ENCODE measurements around the gene XPR1. TPM values are rescaled to one million over a fixed set of nuclear protein-coding genes. Genes with fewer than 3 reads are reported as not detected.
A peak's percentile ranks its signal among the peaks of the same experiment; 100 is the strongest.
"Not testable (repeated sequence)": the region's sequence is repeated elsewhere in the genome, so short reads cannot be mapped to it uniquely, and the experiment has no call there.

Gene XPR1
- total RNA-seq, 1 donor from 2014 or later, result 71.8 TPM

- H3K9me3 Mint-ChIP-seq (ENCODE audit: unreplicated experiment), result no peaks in the 10 kb centered on the region
- TF ChIP-seq CTCF (IDR thresholded peaks at IDR 0.05; ENCODE audit: unreplicated experiment), result no peak
- H3K4me3 Mint-ChIP-seq (ENCODE audit: unreplicated experiment), result no peak overlapping the region
- no peak for DNase-seq (ENCODE audit: low spot score)
- H3K27ac Mint-ChIP-seq (ENCODE audit: unreplicated experiment), result no peak overlapping the region
- peaks cover 3% of the 10 kb centered on the region for H3K4me1 Mint-ChIP-seq (ENCODE audit: unreplicated experiment)
- H3K36me3 Mint-ChIP-seq (ENCODE audit: low read depth, unreplicated experiment), result peaks cover 8% of the 10 kb centered on the region
- no peaks in the 10 kb centered on the region for H3K27me3 Mint-ChIP-seq (ENCODE audit: unreplicated experiment)
Measured at GRCh38 chr1:180816132-180816531, 184.3 kb downstream of the XPR1 start.

GRCh38 chr1:180821970-180822369, 190.1 kb downstream of the XPR1 start:
- no peak overlapping the region for H3K27ac Mint-ChIP-seq (ENCODE audit: unreplicated experiment)
- no peaks in the 10 kb centered on the region for H3K9me3 Mint-ChIP-seq (ENCODE audit: unreplicated experiment)
- peaks cover 7% of the 10 kb centered on the region for H3K4me1 Mint-ChIP-seq (ENCODE audit: unreplicated experiment)
- H3K27me3 Mint-ChIP-seq (ENCODE audit: unreplicated experiment), result no peaks in the 10 kb centered on the region
- H3K4me3 Mint-ChIP-seq (ENCODE audit: unreplicated experiment), result no peak overlapping the region
- peaks cover 4% of the 10 kb centered on the region for H3K36me3 Mint-ChIP-seq (ENCODE audit: low read depth, unreplicated experiment)
- DNase-seq (ENCODE audit: low spot score), result no peak
- no peak for TF ChIP-seq CTCF (IDR thresholded peaks at IDR 0.05; ENCODE audit: unreplicated experiment)

- DNase-seq (ENCODE audit: low spot score); H3K4me1 Mint-ChIP-seq (ENCODE audit: unreplicated experiment); H3K27ac Mint-ChIP-seq (ENCODE audit: unreplicated experiment); H3K4me3 Mint-ChIP-seq (ENCODE audit: unreplicated experiment); H3K9me3 Mint-ChIP-seq (ENCODE audit: unreplicated experiment); H3K27me3 Mint-ChIP-seq (ENCODE audit: unreplicated experiment): not testable (repeated sequence)
- H3K36me3 Mint-ChIP-seq (ENCODE audit: low read depth, unreplicated experiment), result peaks cover 19% of the 10 kb centered on the region
Measured at GRCh38 chr1:180831507-180831906, 199.7 kb downstream of the XPR1 start.

- Mint-ChIP-seq H3K4me3 (ENCODE audit: unreplicated experiment) (peak overlapping the region; percentile 16), H3K36me3 (ENCODE audit: low read depth, unreplicated experiment) (peaks cover 19% of the 10 kb centered on the region)
- not testable (repeated sequence) for H3K27ac Mint-ChIP-seq (ENCODE audit: unreplicated experiment); DNase-seq (ENCODE audit: low spot score); H3K27me3 Mint-ChIP-seq (ENCODE audit: unreplicated experiment); H3K9me3 Mint-ChIP-seq (ENCODE audit: unreplicated experiment); H3K4me1 Mint-ChIP-seq (ENCODE audit: unreplicated experiment)
Measured at GRCh38 chr1:180833180-180833579, 201.4 kb downstream of the XPR1 start.

GRCh38 chr1:180836449-180836848, 204.6 kb downstream of the XPR1 start:
- no peak overlapping the region for H3K4me3 Mint-ChIP-seq (ENCODE audit: unreplicated experiment)
- H3K4me1 Mint-ChIP-seq (ENCODE audit: unreplicated experiment), result no peaks in the 10 kb centered on the region
- no peak for DNase-seq (ENCODE audit: low spot score)
- H3K27me3 Mint-ChIP-seq (ENCODE audit: unreplicated experiment), result no peaks in the 10 kb centered on the region
- H3K36me3 Mint-ChIP-seq (ENCODE audit: low read depth, unreplicated experiment), result peaks cover 19% of the 10 kb centered on the region
- no peaks in the 10 kb centered on the region for H3K9me3 Mint-ChIP-seq (ENCODE audit: unreplicated experiment)
- TF ChIP-seq CTCF (IDR thresholded peaks at IDR 0.05; ENCODE audit: unreplicated experiment), result no peak
- peak overlapping the region; percentile 15 for H3K27ac Mint-ChIP-seq (ENCODE audit: unreplicated experiment)

GRCh38 chr1:180837020-180837419, 205.2 kb downstream of the XPR1 start:
- Mint-ChIP-seq H3K4me3 (ENCODE audit: unreplicated experiment) (no peak overlapping the region), H3K27ac (ENCODE audit: unreplicated experiment) (no peak overlapping the region), H3K9me3 (ENCODE audit: unreplicated experiment) (no peaks in the 10 kb centered on the region), H3K27me3 (ENCODE audit: unreplicated experiment) (no peaks in the 10 kb centered on the region), H3K36me3 (ENCODE audit: low read depth, unreplicated experiment) (peaks cover 19% of the 10 kb centered on the region), H3K4me1 (ENCODE audit: unreplicated experiment) (no peaks in the 10 kb centered on the region)
- DNase-seq (ENCODE audit: low spot score), result no peak
- no peak for TF ChIP-seq CTCF (IDR thresholded peaks at IDR 0.05; ENCODE audit: unreplicated experiment)

All from endothelial cell (in vitro differentiated cells).